NCI-H748 treated with DMSO at 0.1 percent for 48 hours (cell line): ENCODE results near the gene CHFR.
"Not testable (repeated sequence)": the region's sequence is repeated elsewhere in the genome, so short reads cannot be mapped to it uniquely, and the experiment has no call there.

Source experiments
- DNase-seq: peaks from one replicate; lab custom pipeline; 2025; lab: John Stamatoyannopoulos, UW

The CHFR gene

DNA sequence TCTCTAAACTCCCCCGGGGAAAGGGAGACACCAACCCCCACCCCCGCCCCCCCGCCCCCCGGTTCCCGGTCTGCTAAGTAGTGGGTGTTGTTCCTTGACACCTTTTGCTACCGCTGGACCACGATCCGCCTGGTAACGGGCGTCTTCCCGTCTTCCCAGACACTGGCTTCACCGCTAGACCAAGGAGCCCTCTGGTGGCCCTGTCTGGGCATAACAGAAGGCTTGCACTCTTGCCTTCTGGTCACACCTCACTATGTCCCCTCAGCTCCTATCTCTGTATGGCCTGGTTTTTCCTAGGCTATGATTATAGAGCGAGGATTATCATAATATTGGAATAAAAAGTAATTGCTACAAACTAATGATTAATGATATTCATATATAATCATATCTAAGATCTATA lies 78.0 kb downstream of the CHFR start:
- DNase-seq: not testable (repeated sequence)

DNA sequence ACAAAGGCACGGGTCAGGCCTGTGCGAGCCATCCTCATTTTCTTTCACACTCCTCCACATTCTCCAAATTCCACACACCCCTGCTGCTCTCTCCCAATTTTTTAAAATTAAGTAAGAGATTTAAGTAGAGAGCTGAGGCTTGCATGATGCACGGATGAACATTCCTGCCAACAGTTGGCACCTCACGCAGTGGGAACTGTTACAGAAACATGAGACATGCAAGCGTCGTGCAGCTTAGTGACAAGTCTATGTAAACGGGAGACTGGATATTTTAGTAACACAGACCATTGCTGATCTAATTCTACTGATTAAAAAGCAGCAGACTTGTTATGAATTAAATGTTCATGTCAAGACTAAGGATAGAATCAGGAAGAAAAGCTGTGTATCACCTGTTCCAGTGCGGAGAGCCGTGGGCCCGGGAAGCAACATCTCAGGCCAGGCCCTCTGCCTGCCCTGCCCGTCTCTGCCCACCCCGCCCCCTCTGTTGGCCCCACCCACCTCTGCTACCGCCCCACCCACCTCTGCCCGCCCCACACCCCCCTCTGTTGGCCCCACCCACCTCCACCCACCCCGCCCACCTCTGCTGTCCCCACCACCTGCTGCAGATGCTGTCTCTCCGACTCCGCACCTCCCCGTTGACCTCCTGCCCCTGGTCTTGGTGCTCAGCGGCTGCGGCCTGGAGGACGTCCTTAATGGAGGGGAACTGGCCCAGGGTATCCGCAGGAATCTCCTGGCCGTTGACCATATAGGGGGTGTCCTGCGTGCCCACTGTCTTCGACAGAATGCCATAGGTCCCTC lies 79.9 kb downstream of the CHFR start:
- no peak for DNase-seq

DNA sequence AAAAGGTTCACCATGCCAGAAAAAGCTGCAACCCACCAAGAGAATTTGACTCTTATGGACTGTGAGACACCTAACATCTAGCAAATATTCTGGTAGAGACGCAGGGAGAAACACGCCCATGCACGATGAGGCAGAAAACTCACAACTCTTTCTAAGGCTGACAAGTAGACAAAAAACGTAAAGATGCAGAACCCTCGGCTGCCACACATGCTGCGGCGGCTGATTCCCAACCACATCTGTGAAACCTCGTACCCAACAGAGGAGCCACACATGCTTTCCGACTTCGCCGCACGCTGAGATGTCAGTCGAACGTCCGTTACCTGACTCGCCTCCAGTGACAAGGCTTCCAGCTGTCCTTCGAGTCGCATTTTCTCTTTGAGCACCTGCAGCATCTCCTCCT lies 80.5 kb downstream of the CHFR start:
- no peak for DNase-seq

DNA sequence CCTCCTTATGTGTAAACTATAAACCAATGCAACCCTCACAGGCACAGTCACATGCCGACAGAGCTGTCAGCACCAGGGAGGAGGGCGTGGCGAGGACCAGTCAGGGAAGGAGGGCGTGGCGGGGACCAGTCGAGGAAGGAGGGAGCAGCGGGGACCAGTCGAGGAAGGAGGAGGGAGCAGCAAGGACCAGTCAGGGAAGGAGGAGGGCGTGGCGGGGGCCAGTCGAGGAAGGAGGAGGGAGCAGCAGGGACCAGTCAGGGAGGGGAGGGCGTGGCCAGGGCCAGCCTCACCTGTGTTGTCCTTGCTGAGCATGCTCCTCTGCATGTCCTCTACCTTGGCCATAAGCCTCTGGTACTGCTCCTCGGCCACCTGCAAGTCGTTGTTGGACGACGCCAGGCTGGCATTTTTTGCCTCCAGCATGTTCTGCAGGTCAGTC lies 83.0 kb downstream of the CHFR start:
- no peak for DNase-seq

DNA sequence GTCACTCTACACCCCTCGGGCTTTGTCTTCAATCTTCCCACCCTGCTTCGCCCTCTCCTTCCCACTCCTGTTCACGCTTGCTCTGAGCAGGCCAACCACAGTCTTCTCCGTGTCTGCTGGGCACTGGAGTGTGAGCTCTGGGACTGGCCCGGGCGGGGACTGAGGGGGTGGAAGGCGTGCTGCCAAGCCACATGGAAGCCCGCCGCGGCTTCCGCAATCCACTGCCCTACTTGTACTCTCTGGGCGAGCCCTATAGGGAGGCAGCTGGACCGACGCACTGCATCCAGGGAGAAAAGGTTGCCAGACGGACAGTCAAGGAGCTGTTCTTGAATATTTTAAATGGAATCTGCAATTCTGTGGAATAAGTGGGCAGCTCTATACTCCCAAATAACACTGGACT lies 83.5 kb downstream of the CHFR start:
- DNase-seq: no peak

DNA sequence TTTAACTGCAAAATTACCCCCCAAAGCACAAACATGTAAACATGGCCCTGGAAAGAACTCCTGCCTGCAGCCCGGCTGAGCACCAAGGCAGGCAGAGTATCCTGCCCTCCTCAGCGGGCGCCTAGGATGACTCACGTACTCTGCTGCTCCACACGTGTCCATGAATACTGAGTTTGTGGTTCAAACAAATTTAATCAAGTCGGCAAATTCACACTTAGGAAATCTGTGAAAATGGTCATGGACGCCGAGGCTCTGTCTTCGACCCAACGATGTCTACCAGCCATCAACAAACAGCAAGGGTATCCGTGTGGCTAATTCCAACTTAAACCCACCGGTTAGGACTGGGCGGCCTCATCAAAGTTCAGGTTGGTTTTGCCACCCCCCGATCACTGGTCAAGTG lies 84.3 kb downstream of the CHFR start:
- DNase-seq: no peak

DNA sequence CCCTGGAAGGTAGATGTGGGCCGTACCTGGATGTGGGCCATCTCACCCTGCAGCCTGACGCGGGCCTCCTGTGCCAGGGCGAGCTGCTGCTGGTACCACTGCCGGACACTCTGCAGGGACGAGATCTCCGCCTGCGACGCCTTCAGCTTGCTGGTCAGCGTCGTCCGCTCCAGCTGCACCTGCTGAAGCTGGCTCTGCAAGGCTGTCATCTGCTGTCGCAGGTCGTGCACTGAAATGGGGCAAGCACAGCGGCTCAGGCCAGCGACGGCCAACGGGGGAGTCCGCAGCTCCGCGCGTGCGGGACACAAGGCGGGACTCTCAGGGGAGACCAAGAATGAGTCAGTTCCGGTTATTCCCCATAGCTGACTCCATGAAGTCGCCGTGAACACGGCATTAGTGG lies 85.7 kb downstream of the CHFR start:
- DNase-seq: no peak

DNA sequence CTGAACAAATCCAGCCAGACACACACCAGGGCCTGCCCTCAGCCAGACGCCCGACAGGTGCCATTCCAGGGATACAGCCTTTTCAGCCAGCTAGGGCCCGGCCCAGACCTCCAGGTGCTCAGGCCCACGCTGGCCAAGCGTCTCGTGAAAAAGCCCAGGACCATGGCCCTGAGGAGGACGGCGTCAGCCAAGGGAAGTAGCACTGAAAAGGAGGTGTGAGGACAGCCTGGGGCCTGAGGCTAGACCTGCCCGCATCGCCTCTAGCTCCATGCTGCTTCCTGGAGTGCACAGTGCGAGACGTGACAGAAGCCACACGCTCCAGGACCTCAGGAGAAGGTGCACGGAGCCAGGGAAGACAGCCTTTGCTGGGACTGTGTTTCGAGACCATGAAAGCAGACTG lies 88.6 kb downstream of the CHFR start:
- no peak for DNase-seq

DNA sequence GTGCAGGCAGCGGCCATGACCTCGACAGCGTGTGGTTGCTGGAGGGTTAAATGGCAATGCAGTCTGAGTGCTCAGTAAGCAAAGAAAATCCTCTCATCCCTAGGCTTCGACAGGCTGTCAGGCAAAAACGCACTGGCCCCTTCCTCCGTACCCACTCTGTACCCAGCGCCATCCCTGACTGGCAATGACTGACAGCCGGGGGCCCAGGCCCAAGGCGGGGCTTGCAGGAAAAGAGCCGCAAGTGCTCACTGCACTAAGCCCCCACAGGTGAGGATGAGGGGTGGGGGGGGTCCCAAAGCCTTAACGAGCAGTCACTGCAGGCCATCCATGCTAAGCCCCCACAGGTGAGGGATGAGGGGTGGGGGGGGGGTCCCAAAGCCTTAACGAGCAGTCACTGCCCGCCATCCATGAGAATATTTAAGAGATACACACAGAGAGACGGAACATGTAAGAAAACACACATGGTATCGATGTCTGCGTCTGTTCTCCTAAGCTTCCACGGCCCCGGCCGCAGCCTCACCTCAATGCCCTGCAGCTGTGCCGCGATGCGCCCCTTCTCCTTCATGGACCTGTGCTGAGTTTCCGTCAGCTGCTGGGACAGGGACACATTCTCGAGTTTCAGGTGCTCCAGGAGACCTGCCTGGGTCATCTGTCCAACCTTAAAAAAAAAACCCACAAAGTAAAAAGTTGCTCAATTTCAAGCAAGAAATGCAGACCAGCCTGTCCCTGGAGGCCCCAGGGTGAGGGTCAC lies 89.4 kb downstream of the CHFR start:
- DNase-seq: no peak

DNA sequence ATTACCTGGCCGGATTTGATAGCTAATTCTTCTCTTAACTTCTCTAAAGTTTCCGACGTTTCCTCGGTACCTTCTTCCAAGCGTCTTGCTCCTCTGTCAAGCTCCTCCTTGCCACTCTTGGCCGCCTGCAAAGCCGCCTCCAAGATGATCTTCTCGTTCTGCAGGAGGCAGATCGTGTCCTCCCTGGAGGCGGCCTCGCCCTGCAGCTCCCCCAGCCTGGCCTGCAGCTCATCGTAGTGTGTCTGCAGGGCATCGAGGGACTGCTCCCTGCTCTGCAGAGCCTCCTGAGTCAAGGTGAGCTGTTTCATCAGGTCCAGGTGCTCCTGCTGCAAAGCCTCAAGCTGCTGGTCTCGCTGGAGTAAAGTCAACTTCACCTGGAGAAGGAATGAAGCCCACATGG lies 91.6 kb downstream of the CHFR start:
- no peak for DNase-seq

DNA sequence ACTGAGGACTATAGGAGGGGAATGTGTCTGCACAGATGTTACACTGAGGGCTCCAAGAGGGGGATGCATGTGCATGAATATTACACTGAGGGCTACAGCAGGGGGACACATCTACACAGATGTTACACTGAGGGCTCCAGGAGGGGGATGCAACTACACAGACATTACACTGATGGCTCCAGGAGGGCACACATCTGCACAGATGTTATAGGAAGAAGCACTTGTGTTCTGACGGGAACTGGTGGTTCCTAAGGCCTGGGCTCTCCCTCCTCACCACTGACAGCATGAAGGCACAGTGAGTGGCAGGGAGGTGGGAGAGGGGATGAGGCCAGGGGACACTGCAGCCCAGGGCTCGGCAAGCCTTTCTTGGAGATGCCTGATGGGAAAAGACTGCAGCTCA lies 95.5 kb downstream of the CHFR start:
- not testable (repeated sequence) for DNase-seq

DNA sequence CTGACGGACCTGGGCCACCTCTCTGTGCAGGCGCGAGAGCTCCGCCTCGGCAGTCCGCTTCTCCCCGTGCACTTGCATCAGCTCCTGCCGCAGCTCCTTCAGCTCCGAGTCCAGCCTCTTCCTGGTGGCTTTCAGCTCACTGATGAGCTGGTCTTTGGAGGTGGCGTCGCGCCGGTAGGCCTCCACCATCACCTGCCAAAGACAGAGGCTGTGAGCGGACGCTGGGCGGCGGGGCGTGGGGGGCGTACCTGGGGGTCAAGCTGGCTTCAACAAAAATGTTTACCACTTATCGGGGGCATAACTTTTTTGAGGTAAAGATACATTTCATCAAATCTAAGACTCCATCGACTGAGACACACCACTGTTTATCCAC lies 98.3 kb downstream of the CHFR start:
- no peak for DNase-seq

DNA sequence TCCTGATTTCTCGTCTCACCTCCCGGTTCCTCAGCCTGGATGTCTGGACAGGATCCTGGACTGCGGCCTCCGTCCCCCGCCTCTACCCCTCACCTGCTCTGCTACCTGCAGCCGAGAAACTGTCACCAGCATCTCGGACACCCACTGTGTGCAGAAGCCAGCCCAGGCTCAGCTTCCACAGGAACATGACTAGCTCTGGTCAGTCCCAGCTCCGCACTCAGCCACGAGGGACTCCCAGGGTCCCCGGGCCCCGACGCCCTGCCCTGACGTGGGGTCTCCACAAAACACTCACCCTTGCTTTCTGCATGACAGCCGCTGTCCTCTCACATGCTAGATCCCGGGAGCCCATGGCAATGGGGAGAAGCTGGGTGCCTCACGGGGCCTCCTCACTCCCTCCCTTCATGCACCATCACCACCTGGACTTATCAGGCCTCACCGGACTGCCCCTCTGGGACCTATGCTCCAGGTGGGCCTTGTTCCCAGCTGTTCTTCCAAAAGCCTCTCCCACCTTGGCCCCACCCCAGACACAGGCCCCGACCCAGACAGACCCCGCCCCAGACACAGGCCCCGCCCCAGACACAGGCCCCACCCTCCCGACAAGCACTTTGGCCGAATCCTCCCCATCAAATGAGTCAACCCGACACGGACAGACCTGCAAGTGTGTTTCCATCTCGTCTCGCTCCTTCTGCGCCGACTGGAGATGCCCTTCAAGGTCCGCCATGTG lies 98.9 kb downstream of the CHFR start:
- no peak for DNase-seq

DNA sequence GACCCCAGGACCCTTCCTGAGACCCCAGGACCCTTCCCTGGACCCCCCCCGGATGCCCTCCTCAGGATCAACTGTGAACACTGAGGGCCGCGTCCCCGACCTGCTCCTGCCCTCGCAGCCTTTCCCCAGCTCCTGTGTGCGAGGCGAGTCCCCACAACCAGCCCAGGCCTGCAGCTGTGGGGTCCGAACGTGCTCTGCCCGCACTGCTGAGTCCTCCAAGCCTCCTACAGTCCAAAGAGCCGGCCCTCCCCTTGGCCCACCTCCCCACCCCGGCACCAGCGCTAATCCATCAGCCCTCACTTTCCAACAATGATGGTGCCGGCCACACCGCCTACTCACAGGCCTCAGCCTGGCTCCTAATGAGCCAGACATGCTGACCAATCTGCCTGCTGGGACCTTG lies 99.5 kb downstream of the CHFR start:
- DNase-seq: no peak

DNA sequence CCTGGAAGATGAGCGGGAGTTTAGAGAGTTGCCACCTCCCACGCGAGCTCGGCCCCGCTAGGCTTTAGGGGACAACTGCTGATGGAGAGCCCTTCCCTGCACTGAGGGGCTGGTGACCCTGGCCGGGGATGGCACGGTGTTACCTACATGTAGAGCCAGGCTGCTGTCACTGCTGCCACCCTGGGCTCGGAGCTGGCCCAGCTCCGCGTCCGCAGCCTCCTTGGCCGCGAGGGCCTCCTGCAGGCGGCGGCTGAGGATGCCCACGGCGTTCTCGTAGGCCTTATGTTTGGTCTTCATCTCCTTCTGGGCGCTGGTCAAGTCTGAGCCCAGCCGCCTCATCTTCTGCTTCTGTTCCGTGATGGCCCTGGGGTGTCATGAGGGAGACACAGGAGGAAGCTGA lies 101.2 kb downstream of the CHFR start:
- DNase-seq: no peak

DNA sequence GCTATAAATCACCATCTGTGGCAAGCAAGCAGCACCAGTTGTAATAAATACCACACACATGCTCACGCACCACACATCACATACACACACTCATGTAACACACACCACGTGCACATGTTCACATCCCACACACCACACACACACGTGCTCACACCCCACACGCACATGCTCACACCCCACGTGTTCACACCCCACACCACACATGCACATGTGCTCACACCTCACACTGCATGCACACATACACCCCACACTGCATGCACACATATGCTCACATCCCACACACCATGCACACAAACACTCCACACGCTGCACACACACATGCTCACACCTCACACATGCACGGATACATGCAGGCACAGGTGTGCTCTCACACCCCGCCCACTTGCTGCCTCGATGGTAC lies 102.8 kb downstream of the CHFR start:
- no peak for DNase-seq

DNA sequence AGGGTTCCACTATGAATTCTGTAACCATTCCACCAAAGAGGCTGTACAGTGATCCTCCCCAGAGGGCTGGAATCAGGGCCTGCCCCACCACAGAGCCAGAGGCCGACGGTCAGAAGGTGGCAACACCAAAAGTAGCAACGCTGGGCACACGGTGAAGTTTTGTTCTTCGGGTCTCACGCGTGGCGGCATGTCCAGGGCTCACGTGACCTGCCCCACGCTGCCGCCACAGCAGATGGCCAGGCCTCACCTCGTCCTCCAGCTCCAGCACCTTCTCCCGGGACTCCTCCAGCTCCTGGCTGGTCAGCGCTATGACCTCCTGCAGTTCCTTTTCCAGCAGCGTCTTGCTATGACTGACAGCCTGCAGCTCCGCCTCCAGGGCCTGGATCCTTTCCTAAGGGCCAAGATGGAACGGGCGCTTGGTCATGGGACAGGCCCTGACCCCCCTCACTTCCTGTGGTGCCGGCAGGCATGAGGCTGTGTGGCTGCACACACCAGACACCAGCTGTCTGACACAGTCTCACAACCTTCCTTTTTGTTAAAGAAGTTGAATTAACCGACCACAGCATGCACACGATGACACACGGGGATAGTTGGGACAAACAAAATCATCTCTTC lies 103.4 kb downstream of the CHFR start:
- DNase-seq: no peak
